ENCODE measurements around the gene DIS3L2.

GRCh38 chr2:232367591-232368233 is 406.2 kb downstream of the DIS3L2 start:
- TF ChIP-seq, protein P1, sequence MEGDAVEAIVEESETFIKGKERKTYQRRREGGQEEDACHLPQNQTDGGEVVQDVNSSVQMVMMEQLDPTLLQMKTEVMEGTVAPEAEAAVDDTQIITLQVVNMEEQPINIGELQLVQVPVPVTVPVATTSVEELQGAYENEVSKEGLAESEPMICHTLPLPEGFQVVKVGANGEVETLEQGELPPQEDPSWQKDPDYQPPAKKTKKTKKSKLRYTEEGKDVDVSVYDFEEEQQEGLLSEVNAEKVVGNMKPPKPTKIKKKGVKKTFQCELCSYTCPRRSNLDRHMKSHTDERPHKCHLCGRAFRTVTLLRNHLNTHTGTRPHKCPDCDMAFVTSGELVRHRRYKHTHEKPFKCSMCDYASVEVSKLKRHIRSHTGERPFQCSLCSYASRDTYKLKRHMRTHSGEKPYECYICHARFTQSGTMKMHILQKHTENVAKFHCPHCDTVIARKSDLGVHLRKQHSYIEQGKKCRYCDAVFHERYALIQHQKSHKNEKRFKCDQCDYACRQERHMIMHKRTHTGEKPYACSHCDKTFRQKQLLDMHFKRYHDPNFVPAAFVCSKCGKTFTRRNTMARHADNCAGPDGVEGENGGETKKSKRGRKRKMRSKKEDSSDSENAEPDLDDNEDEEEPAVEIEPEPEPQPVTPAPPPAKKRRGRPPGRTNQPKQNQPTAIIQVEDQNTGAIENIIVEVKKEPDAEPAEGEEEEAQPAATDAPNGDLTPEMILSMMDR (conservative IDR thresholded peaks at IDR 0.05; ENCODE audit: low read length), result no peak
- no peak for TF ChIP-seq EZH2phosphoT487 (IDR thresholded peaks at IDR 0.05; ENCODE audit: borderline replicate concordance, low read depth, low read length)

Data from OCI-LY7 (cell line).